Stimulated activated naive CD8-positive, alpha-beta T cell treated with anti-CD3 and anti-CD28 coated beads, Interleukin-15, Interleukin-2, amounts not matched to agents 100 ng/mL and 50 ng/mL, for 24 hours (primary cell): ENCODE results near the gene PDZD4.

Experiments
- H3K27ac Mint-ChIP-seq: one replicate; pipeline ENCODE4 v1.8.0; 2021; ENCODE audit warnings: mild to moderate bottlenecking, mixed read lengths
- H3K27me3 Mint-ChIP-seq: one replicate; pipeline ENCODE4 v1.8.0; 2021; ENCODE audit warnings: mixed read lengths
- H3K36me3 Mint-ChIP-seq: one replicate; pipeline ENCODE4 v1.8.0; 2021; ENCODE audit warnings: low read depth, mixed read lengths
- H3K4me1 Mint-ChIP-seq: one replicate; pipeline ENCODE4 v1.8.0; 2021; ENCODE audit warnings: low read depth, mixed read lengths
- H3K4me3 Mint-ChIP-seq: one replicate; pipeline ENCODE4 v1.8.0; 2021; ENCODE audit warnings: mild to moderate bottlenecking, mixed read lengths
- H3K9me3 Mint-ChIP-seq: one replicate; pipeline ENCODE4 v1.8.0; 2021; ENCODE audit warnings: mixed read lengths

Gene PDZD4

GRCh38 chrX:153870791-153871360 lies 40.5 kb upstream of the PDZD4 start:
- Mint-ChIP-seq H3K4me1 (no peaks in the 10 kb centered on the region), H3K27me3 (no peaks in the 10 kb centered on the region), H3K9me3 (no peaks in the 10 kb centered on the region), H3K4me3 (no peak overlapping the region), H3K27ac (no peak overlapping the region), H3K36me3 (no peaks in the 10 kb centered on the region)

DNA sequence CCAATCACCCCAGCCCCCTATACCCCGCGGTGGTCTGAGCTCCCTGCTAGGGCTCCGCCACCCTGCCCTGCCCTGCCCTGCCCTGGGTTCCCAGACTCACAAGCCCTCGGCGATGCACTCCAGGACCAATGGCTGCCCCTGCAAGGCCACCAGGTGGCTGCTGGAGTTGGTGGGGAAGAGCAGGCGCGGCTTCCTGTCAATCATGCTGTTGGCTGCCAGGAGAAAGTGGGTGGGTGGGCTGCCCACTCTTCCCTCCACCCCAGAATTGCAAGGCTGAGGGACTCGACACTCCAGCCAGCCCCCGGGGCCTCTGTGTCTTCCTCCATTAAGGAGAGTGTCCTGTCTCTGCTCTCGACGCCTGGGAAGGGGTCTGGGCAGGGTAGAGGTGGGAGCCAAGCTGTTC lies 39.9 kb upstream of the PDZD4 start:
- Mint-ChIP-seq H3K9me3 (no peaks in the 10 kb centered on the region), H3K27ac (no peak overlapping the region), H3K27me3 (no peaks in the 10 kb centered on the region), H3K4me1 (no peaks in the 10 kb centered on the region), H3K36me3 (no peaks in the 10 kb centered on the region), H3K4me3 (no peak overlapping the region)

GRCh38 chrX:153869473-153870287 lies 39.3 kb upstream of the PDZD4 start:
- Mint-ChIP-seq H3K4me1 (no peaks in the 10 kb centered on the region), H3K4me3 (no peak overlapping the region), H3K27me3 (no peaks in the 10 kb centered on the region), H3K27ac (no peak overlapping the region), H3K9me3 (no peaks in the 10 kb centered on the region), H3K36me3 (no peaks in the 10 kb centered on the region)

DNA sequence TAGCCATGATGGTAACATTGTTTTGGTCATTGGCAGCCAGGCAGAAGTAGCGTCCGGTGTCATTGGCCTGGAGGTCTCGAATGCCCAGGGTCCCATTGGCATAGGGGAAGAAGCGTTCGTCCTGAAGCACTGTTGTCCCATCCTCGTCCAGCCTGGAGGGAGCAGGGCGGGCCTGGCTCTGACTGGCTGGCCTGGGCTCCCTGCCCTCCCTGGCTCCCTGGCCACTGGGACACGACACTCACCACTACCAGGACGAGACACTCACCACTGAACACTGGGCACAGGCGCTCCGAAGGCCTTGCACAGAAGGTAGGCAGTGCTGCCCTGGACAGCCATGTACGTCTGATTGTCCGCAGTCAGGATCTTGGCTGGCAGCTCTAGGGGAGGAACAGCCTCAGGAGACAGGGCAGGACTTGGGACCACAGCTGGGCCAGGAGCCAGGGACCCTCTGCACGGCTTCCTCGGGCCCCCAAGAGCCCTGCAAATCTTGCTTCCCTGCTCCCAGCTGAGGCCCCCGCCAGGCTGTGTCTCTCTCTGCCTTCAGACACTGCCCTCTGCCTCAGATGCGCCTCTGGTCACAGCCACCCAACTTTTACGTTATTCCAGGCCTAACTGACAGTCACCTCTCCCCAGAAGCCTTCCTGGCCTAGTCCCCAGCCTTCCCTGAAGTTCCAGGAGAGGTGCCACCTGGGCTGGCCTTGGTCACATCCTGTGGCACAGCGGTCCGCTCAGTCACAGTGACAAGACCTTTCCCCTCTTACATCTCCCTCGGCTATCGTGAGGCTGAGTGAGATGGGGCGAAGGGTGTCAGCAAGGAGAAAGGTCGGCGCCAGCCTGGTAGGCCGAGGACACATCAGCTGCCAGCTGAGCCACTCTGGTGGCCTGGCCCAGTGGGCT lies 38.5 kb upstream of the PDZD4 start:
- H3K4me1 Mint-ChIP-seq = no peaks in the 10 kb centered on the region
- H3K4me3 Mint-ChIP-seq = no peak overlapping the region
- H3K9me3 Mint-ChIP-seq = no peaks in the 10 kb centered on the region
- H3K27ac Mint-ChIP-seq = no peak overlapping the region
- H3K27me3 Mint-ChIP-seq = no peaks in the 10 kb centered on the region
- H3K36me3 Mint-ChIP-seq = no peaks in the 10 kb centered on the region

GRCh38 chrX:153867671-153868070 lies 37.3 kb upstream of the PDZD4 start:
- H3K4me1 Mint-ChIP-seq = no peaks in the 10 kb centered on the region
- H3K27ac Mint-ChIP-seq = no peak overlapping the region

GRCh38 chrX:153867139-153867538 lies 36.8 kb upstream of the PDZD4 start:
- Mint-ChIP-seq H3K4me3 (no peak overlapping the region), H3K27me3 (no peaks in the 10 kb centered on the region), H3K4me1 (no peaks in the 10 kb centered on the region), H3K36me3 (no peaks in the 10 kb centered on the region), H3K9me3 (no peaks in the 10 kb centered on the region), H3K27ac (no peak overlapping the region)

More at GRCh38 chrX:153867671-153868070, 37.3 kb upstream of the PDZD4 start:
- no peaks in the 10 kb centered on the region for H3K36me3 Mint-ChIP-seq
- H3K9me3 Mint-ChIP-seq = no peaks in the 10 kb centered on the region
- no peaks in the 10 kb centered on the region for H3K27me3 Mint-ChIP-seq
- H3K4me3 Mint-ChIP-seq = no peak overlapping the region

GRCh38 chrX:153866302-153867019 lies 36.1 kb upstream of the PDZD4 start:
- H3K9me3 Mint-ChIP-seq = no peaks in the 10 kb centered on the region
- H3K27ac Mint-ChIP-seq = no peak overlapping the region
- no peak overlapping the region for H3K4me3 Mint-ChIP-seq
- no peaks in the 10 kb centered on the region for H3K27me3 Mint-ChIP-seq
- H3K36me3 Mint-ChIP-seq = no peaks in the 10 kb centered on the region
- H3K4me1 Mint-ChIP-seq = no peaks in the 10 kb centered on the region

DNA sequence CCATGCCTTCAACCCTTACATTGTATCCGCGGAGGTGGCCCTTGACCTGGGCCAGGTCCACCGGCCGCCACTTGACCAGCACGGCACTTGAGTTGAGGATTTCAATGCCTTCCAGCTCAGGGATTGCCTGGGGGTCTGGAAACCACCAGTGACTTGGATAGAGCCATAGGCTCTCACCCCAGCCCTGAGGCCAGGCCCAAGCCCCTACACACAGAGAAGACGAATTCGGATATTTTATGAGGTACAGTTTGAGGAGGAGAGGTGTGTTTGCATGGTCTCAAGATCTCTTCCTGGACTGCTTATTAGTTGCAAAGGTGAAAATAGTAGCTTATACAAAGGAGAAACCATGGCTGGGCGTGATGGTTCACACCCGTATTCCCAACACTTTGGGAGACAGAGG lies 35.3 kb upstream of the PDZD4 start:
- H3K4me3 Mint-ChIP-seq = no peak overlapping the region
- no peaks in the 10 kb centered on the region for H3K9me3 Mint-ChIP-seq
- H3K4me1 Mint-ChIP-seq = no peaks in the 10 kb centered on the region
- H3K27me3 Mint-ChIP-seq = no peaks in the 10 kb centered on the region
- no peaks in the 10 kb centered on the region for H3K36me3 Mint-ChIP-seq
- H3K27ac Mint-ChIP-seq = no peak overlapping the region

GRCh38 chrX:153865321-153865580 lies 34.9 kb upstream of the PDZD4 start:
- H3K4me3 Mint-ChIP-seq = no peak overlapping the region
- H3K27ac Mint-ChIP-seq = no peak overlapping the region
- no peaks in the 10 kb centered on the region for H3K4me1 Mint-ChIP-seq
- no peaks in the 10 kb centered on the region for H3K9me3 Mint-ChIP-seq
- no peaks in the 10 kb centered on the region for H3K27me3 Mint-ChIP-seq
- H3K36me3 Mint-ChIP-seq = no peaks in the 10 kb centered on the region

DNA sequence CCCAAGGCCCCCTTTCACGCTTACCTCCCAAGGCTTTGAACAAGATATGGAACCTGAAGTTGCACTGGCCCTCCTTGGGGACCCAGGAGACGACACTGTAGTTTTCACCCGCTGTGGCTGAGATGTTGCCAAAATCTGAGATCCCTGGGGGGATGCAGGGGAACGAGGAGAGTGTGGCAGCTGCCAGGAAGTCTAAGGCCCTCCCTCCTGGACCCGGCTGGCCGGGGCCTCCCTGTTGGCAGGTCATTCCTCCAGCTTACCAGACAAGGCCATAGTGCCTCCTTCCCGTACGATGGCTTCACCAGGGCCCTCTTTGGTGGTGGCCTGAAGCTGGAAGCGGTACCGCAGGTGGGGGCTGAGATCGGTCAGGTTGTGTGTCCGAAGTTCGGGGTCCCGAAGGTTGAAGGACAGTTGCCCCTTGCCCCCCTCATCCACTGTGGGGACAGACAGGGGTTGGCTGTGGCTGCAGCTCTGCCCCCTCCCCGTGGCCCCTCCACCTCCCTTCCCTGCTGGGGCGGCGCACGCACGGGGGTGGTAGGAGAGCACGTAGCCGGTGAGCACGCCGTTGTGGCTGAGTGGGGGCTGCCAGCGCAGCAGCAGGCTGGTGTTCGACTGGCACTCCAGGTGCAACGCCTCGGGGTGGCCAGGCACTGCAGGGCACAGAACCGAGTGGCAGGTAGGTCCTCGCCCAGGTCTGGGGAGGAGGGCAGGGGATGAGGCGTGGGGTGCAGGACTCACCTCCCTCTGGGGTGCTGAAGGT lies 34.4 kb upstream of the PDZD4 start:
- Mint-ChIP-seq H3K4me1 (no peaks in the 10 kb centered on the region), H3K36me3 (no peaks in the 10 kb centered on the region), H3K9me3 (no peaks in the 10 kb centered on the region), H3K4me3 (no peak overlapping the region), H3K27me3 (no peaks in the 10 kb centered on the region), H3K27ac (no peak overlapping the region)

DNA sequence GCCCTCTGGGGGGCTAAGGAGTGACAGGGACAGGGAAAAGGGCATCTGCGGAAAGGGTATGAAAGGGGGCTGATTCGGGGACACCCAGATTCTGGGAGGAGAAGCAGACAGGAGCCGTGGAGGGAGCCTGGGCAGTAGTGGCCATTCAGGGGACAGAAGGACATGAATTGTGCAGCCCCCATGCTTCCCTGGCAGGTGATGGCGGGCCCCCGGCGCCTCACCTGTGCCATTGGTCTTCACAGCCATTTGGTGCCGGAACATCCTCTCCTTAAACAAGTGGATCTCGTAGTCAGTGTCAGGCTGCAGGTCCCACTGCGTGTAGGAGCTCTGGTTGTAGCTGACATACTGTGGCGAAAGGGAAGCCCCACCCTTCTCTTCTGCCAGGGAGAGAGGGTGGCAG lies 33.8 kb upstream of the PDZD4 start:
- no peak overlapping the region for H3K27ac Mint-ChIP-seq
- no peaks in the 10 kb centered on the region for H3K36me3 Mint-ChIP-seq
- no peaks in the 10 kb centered on the region for H3K4me1 Mint-ChIP-seq
- H3K27me3 Mint-ChIP-seq = no peaks in the 10 kb centered on the region
- no peaks in the 10 kb centered on the region for H3K9me3 Mint-ChIP-seq
- no peak overlapping the region for H3K4me3 Mint-ChIP-seq

DNA sequence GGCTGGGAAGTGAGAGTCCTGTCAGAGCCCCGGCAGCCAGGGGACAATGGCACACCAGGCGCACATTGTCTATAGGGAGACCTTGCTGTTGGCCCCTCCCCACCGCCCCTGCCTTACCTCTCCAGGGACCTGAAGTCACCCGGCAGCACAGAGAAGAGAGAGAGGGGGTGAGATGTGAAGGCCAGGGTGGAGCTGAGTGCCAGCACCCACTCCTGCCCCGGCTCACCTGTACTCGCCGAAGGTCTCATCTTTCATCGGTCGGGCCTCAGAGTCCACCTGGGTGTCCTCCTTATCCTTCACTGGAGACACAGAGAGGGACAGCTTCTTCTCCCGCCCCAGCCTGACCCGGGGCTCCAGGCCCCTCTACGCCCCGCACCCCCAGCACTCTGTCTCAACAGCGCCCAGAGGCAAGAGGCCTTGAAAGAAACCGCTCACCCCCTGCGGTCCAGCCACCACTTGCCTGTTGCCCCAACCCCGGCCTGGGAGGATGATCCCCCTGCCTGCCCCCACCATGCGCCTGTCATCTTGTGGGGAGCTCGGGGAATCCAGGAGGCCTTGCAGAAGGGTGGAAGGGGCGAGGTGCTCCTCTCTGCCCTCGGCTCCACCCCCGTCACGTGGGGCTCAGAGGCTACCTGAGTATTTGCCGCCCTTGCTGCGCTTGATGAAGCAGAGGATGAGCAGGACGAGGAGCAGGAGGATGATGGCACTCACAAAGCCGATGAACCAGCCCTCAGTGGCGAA lies 33.1 kb upstream of the PDZD4 start:
- no peaks in the 10 kb centered on the region for H3K36me3 Mint-ChIP-seq
- H3K4me3 Mint-ChIP-seq = no peak overlapping the region
- no peaks in the 10 kb centered on the region for H3K9me3 Mint-ChIP-seq
- no peaks in the 10 kb centered on the region for H3K27me3 Mint-ChIP-seq
- no peaks in the 10 kb centered on the region for H3K4me1 Mint-ChIP-seq
- H3K27ac Mint-ChIP-seq = no peak overlapping the region

- Mint-ChIP-seq H3K27ac (no peak overlapping the region), H3K36me3 (no peaks in the 10 kb centered on the region), H3K4me1 (no peaks in the 10 kb centered on the region)
Measured at GRCh38 chrX:153862369-153863250, 32.3 kb upstream of the PDZD4 start.

More at GRCh38 chrX:153862369-153863250, 32.3 kb upstream of the PDZD4 start:
- Mint-ChIP-seq H3K27me3 (no peaks in the 10 kb centered on the region), H3K9me3 (no peaks in the 10 kb centered on the region), H3K4me3 (no peak overlapping the region)
